HEK293T (cell line): ENCODE results near the gene TOP3B.

ENCODE experiments used
- HDGF ChIP-seq: fragments of 450-650 bp; IDR thresholded peaks from 2 replicates; pipeline ENCODE4 v1.6.1; 2017; ENCODE audit warnings: antibody characterized with exemption, borderline replicate concordance
- SUZ12 ChIP-seq: fragments of 450-650 bp; IDR thresholded peaks from 2 replicates; pipeline ENCODE4 v1.6.1; 2016; ENCODE audit warnings: mild to moderate bottlenecking
- ZNF384 ChIP-seq: fragments of 450-650 bp; IDR thresholded peaks from 2 replicates; pipeline ENCODE4 v1.6.1; 2016

DNA sequence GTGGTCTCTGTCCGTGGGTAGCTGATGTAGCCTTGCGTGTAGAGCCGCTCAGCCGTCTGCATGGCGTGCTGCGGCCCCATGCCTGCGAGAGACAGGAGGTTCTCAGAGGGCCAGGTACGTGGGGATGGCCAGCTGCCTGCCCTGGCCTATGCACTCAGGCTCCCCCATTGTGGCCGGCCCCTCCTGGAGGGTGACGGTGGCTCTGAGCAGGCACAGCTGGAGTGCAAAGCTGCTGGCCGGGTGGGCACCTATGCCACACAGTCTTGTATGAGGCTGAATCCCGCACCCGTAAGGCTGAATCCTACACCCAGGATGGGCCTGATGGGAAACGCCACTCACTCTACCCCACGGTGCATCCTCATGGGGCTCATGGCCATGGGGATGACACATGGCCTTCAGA, 18.4 kb downstream of the TOP3B start:
- no peak for TF ChIP-seq SUZ12
- TF ChIP-seq ZNF384, result no peak
- no peak for TF ChIP-seq HDGF
